ENCODE results near the gene SAP30BP.

- no peak for TF ChIP-seq CTCF (IDR thresholded peaks at IDR 0.05)
- no peak for TF ChIP-seq POLR2A (IDR thresholded peaks at IDR 0.05)
Observed at GRCh38 chr17:75629157-75629556, 38.0 kb upstream of the SAP30BP start.

All from gastroesophageal sphincter (tissue), 3 donors.